Neural cell (in vitro differentiated cells): ENCODE data around the gene PRRC2B.

Experiments
- CTCF ChIP-seq: fragments of 450-650 bp; IDR thresholded peaks from 2 replicates; pipeline ENCODE4 v1.5.1; 2014; ENCODE audit warnings: antibody characterized with exemption, mild to moderate bottlenecking, moderate library complexity; ENCODE audit not compliant: poor library complexity, severe bottlenecking
- EP300 ChIP-seq: fragments of 450-650 bp; conservative IDR thresholded peaks from 2 replicates; pipeline ENCODE4 v1.6.1; 2014; ENCODE audit warnings: antibody characterized with exemption, mild to moderate bottlenecking, moderate library complexity; ENCODE audit not compliant: poor library complexity, severe bottlenecking
- EZH2 ChIP-seq: fragments of 200-600, 300-800 bp; shearing (Covaris generic), sonication (generic); IDR thresholded peaks from 2 replicates; pipeline ENCODE4 v1.6.1; 2014; ENCODE audit warnings: antibody characterized with exemption, low read length, borderline replicate concordance, mild to moderate bottlenecking; ENCODE audit not compliant: insufficient read depth, poor library complexity, severe bottlenecking
- MXI1 ChIP-seq: fragments of 450-650 bp; conservative IDR thresholded peaks from 2 replicates; pipeline ENCODE4 v1.6.1; 2014; ENCODE audit warnings: antibody characterized with exemption, mild to moderate bottlenecking; ENCODE audit not compliant: poor library complexity, severe bottlenecking
- POLR2AphosphoS5 ChIP-seq: IDR thresholded peaks from 2 replicates; pipeline ENCODE4 v1.6.1; 2012
- RAD21 ChIP-seq: fragments of 450-650 bp; conservative IDR thresholded peaks from 2 replicates; pipeline ENCODE4 v1.6.1; 2014; ENCODE audit warnings: antibody characterized with exemption, mild to moderate bottlenecking, moderate library complexity
- REST ChIP-seq: IDR thresholded peaks from 2 replicates; pipeline ENCODE4 v1.6.1; 2012; ENCODE audit warnings: borderline replicate concordance
- SMC3 ChIP-seq: fragments of 450-650 bp; conservative IDR thresholded peaks from 2 replicates; pipeline ENCODE4 v1.6.1; 2014; ENCODE audit warnings: antibody characterized with exemption, mild to moderate bottlenecking, moderate library complexity; ENCODE audit not compliant: poor library complexity
- TAF1 ChIP-seq: IDR thresholded peaks from 2 replicates; pipeline ENCODE4 v1.6.1; 2012; ENCODE audit warnings: low read depth

GRCh38 chr9:131348631-131349521 is 45.0 kb upstream of the PRRC2B start:
- TF ChIP-seq CTCF, result no peak
- TF ChIP-seq TAF1, result no peak
- TF ChIP-seq EP300, result no peak
- TF ChIP-seq REST, result no peak
- TF ChIP-seq EZH2, result no peak
- no peak for TF ChIP-seq POLR2AphosphoS5
- no peak for TF ChIP-seq RAD21
- no peak for TF ChIP-seq SMC3
- TF ChIP-seq MXI1, result no peak
